Subcutaneous abdominal adipose tissue (tissue), 5 donors: Measurements from ENCODE around the gene HSP90AB1.
A peak's percentile ranks its signal among the peaks of the same experiment; 100 is the strongest.

Source experiments
- H3K27ac ChIP-seq: one replicate; pipeline ENCODE4 v1.7.0; 2013; ENCODE audit warnings: low read depth, mild to moderate bottlenecking, inconsistent platforms, low read length, moderate library complexity
- H3K27me3 ChIP-seq, 5 donors: one replicate each; pipeline ENCODE4 v1.7.0; 2013; ENCODE audit warnings: low read length in 5 of 5, inconsistent platforms in 1 of 5; ENCODE audit not compliant: control insufficient read depth in 5 of 5, insufficient read depth in 4 of 5
- H3K36me3 ChIP-seq, 5 donors: one replicate each; pipeline ENCODE4 v1.7.0; 2013; ENCODE audit warnings: low read length in 5 of 5; ENCODE audit not compliant: control insufficient read depth in 5 of 5, insufficient read depth in 5 of 5
- H3K4me1 ChIP-seq, 5 donors: one replicate each; pipeline ENCODE4 v1.7.0; 2013; ENCODE audit warnings: low read length in 5 of 5, mild to moderate bottlenecking in 3 of 5, moderate library complexity in 1 of 5; ENCODE audit not compliant: control insufficient read depth in 5 of 5, insufficient read depth in 5 of 5
- H3K4me3 ChIP-seq, 5 donors: one replicate each; pipeline ENCODE4 v1.7.0; 2013; ENCODE audit warnings: low read length in 5 of 5, low read depth in 1 of 5
- H3K9ac ChIP-seq, 5 donors: one replicate each; pipeline ENCODE4 v1.7.0; 2013; ENCODE audit warnings: low read length in 5 of 5, mild to moderate bottlenecking in 4 of 5, moderate library complexity in 3 of 5
- H3K9me3 ChIP-seq, 5 donors: one replicate each; pipeline ENCODE4 v1.7.0; 2013; ENCODE audit warnings: low read length in 5 of 5; ENCODE audit not compliant: control insufficient read depth in 5 of 5
- donor health status: healthy.
- donor health status: healthy.
- donor health status: healthy.
- donor health status: healthy.
- donor health status: healthy.

The HSP90AB1 gene

DNA sequence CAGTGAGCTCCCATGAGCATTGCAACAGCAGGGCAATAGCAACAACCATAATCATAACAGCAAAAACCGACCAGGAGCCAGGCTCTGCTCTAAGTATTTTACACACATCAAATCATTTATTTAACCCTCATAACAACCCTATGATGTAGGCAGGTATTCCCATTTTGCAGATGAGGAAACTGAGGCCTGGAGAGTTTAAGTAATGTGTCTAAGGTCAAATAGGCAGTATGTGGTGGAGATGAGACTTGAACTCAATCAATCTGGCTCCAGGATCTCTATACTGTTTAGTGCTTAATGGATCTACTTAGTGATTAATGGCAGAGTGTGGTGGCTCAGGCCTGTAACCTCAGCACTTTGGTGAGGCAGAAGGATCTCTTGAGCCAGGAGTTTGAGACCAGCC lies 26.7 kb downstream of the HSP90AB1 start:
- Histone ChIP-seq H3K4me1 (peaks cover 0 to 20% (median 7%) of the 10 kb centered on the region in 5 donors), H3K27ac (no peak overlapping the region), H3K9me3 (no peaks in the 10 kb centered on the region), H3K4me3 (no peak overlapping the region), H3K36me3 (no peaks in the 10 kb centered on the region), H3K9ac (no peak overlapping the region), H3K27me3 (peaks cover 57 to 77% (median 60%) of the 10 kb centered on the region in 5 donors)

DNA sequence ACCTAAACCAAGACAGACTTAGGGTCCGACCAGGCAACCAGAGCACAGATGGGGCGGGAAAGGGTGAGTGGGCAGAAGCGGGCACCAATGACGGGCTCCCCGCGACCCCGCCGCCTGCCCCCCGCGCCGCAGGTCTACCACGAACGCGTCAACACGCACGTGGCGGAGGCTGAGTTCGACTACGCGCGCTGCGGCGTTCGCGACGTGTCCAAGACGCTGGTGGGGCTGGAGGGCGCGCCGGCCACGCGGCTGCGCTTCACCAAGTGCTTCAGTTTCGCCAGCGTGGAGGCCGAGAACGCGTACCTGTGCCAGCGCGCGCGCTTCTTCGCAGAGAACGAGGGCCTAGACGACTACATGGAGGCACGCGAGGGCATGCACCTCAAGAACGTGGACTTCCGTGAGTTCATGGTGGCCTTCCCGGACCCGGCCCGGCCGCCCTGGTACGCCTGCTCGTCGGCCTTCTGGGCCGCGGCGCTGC lies 28.4 kb downstream of the HSP90AB1 start:
- Histone ChIP-seq H3K27me3 (peaks cover 44 to 70% (median 60%) of the 10 kb centered on the region in 5 donors), H3K4me3 (peak overlapping the region in 3 of 5 donors; percentile 22 to 56 (median 43)), H3K36me3 (no peaks in the 10 kb centered on the region), H3K9me3 (no peaks in the 10 kb centered on the region), H3K9ac (no peak overlapping the region), H3K4me1 (peaks cover 0 to 17% (median 7%) of the 10 kb centered on the region in 5 donors), H3K27ac (no peak overlapping the region)

DNA sequence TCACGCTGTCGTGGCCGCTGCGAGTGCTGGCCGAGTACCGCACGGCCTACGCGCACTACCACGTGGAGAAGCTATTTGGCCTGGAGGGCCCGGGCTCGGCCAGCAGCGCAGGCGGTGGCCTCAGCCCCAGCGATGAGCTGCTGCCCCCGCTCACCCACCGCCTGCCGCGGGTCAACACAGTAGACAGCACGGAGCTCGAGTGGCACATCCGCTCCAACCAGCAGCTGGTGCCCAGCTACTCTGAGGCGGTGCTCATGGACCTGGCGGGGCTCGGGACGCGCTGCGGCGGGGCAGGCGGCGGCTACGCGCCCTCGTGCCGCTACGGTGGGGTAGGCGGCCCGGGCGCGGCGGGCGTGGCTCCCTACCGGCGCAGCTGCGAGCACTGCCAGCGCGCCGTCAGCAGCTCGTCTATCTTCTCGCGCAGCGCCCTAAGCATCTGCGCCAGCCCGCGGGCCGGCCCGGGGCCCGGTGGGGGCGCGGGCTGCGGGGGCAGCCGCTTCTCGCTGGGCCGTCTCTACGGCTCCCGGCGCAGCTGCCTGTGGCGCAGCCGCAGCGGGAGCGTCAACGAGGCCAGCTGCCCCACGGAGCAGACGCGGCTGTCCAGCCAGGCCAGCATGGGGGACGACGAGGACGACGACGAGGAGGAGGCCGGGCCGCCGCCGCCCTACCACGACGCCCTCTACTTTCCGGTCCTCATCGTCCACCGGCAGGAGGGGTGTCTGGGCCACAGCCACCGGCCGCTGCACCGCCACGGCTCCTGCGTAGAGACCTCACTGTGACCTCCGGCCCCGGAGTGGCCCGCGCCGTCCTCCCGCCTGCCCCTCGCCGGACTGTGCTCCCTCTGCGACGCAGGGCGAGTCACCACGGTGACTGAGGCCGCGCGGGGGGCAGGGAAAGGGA lies 29.1 kb downstream of the HSP90AB1 start:
- peaks cover 44 to 69% (median 59%) of the 10 kb centered on the region in 5 donors for H3K27me3 ChIP-seq
- H3K9ac ChIP-seq, result no peak overlapping the region
- H3K36me3 ChIP-seq, result no peaks in the 10 kb centered on the region
- H3K4me1 ChIP-seq, result peaks cover 0 to 16% (median 7%) of the 10 kb centered on the region in 5 donors
- peak overlapping the region in 4 of 5 donors; percentile 22 to 56 (median 35) for H3K4me3 ChIP-seq
- H3K27ac ChIP-seq, result no peak overlapping the region
- no peaks in the 10 kb centered on the region for H3K9me3 ChIP-seq

DNA sequence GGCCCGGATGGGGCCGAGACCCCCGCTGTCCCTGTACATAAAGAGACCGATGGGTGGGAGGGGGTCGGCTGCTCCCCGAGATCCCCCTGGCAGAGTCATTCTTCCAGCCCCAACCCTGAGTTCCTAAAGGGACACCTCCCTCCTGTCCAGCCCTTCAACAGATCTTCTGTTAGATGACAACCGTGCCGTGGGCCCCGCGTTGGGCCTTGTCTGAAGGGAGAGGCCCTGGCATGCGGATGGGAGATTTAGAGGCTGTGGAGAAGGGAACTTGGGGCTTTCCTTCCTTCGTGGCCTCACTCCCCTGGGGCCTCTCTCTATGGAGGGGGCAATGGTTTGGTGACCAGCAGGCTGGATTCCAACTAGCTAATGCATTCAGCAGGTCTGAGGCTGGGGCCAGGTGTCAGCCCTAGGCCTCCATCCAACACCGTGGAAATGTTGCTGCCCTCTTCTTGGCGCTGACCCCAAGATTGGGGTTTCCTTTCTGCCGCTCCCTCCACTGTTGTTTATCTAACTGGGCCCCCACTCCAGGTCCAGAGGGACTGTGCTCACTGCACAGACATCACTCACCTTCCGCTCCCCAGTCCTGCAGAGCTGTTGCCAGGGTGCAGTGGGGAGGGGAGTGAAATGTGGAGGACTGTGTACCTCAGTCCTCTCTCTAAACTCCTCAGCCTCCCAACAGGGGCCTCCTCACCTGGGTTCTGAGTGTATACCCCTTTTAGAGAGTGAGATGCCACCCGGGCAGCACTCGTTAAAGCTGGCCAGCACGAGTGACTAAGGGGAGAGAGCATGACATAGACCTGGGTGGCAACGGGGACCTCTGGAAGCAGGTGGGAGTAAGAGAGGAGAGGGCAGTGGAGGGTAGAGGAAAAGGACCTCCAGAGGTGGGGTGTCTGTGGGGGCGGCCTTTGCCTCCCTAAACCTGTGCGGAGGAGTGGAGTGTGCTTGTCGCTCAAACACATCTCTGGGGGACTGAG lies 30.1 kb downstream of the HSP90AB1 start:
- H3K4me3 ChIP-seq, result peak overlapping the region in 1 of 5 donors; percentile 56
- no peak overlapping the region for H3K27ac ChIP-seq
- no peaks in the 10 kb centered on the region for H3K36me3 ChIP-seq
- no peaks in the 10 kb centered on the region for H3K9me3 ChIP-seq
- H3K4me1 ChIP-seq, result peaks cover 0 to 12% (median 7%) of the 10 kb centered on the region in 5 donors
- H3K27me3 ChIP-seq, result peaks cover 35 to 60% (median 50%) of the 10 kb centered on the region in 5 donors
- no peak overlapping the region for H3K9ac ChIP-seq

DNA sequence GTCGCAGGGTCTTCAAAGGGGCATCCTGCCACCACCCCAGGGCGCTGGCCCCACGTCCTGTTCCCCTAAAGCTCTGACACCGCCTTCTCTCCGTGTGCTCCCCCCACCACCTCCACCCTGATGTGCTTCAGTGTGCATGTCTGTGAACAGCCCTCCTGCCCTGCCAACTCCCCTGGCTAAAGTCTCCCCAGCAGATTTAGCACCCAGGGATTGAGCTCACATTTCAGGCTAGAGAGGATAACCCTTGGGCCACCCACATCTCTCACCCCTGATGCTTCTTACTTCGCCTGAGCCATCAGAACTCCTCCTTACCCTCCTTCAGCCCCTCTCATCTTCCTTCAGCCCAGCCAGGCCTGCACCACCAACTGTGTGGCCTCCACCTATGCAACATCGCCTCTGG lies 30.9 kb downstream of the HSP90AB1 start:
- H3K4me3 ChIP-seq, result no peak overlapping the region
- no peak overlapping the region for H3K27ac ChIP-seq
- H3K9me3 ChIP-seq, result no peaks in the 10 kb centered on the region
- H3K36me3 ChIP-seq, result no peaks in the 10 kb centered on the region
- H3K9ac ChIP-seq, result no peak overlapping the region
- peaks cover 27 to 51% (median 48%) of the 10 kb centered on the region in 5 donors for H3K27me3 ChIP-seq
- H3K4me1 ChIP-seq, result peaks cover 0 to 12% (median 7%) of the 10 kb centered on the region in 5 donors

DNA sequence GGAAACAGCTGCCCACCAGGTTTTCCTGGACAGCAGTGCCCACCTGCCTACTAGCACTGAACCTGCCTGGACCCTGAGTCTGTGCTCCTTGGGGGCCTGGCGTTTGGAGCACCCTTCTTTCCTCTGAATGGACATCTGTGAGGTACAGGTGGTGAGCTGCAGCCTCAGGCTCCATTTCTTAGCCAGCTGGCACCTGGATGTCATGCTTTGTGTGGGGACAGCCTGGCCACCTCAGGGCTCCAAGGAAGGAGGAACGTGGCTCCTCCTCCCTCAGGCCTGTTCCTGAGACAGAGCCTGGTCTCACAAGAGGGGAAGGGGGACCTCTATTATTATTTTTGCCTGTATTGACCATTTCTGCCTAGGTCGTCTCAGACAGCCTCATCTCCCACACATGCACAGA lies 31.4 kb downstream of the HSP90AB1 start:
- H3K4me1 ChIP-seq, result peaks cover 0 to 12% (median 7%) of the 10 kb centered on the region in 5 donors
- no peaks in the 10 kb centered on the region for H3K36me3 ChIP-seq
- H3K9me3 ChIP-seq, result no peaks in the 10 kb centered on the region
- H3K9ac ChIP-seq, result no peak overlapping the region
- H3K27me3 ChIP-seq, result peaks cover 21 to 46% (median 43%) of the 10 kb centered on the region in 5 donors
- H3K4me3 ChIP-seq, result no peak overlapping the region
- no peak overlapping the region for H3K27ac ChIP-seq

DNA sequence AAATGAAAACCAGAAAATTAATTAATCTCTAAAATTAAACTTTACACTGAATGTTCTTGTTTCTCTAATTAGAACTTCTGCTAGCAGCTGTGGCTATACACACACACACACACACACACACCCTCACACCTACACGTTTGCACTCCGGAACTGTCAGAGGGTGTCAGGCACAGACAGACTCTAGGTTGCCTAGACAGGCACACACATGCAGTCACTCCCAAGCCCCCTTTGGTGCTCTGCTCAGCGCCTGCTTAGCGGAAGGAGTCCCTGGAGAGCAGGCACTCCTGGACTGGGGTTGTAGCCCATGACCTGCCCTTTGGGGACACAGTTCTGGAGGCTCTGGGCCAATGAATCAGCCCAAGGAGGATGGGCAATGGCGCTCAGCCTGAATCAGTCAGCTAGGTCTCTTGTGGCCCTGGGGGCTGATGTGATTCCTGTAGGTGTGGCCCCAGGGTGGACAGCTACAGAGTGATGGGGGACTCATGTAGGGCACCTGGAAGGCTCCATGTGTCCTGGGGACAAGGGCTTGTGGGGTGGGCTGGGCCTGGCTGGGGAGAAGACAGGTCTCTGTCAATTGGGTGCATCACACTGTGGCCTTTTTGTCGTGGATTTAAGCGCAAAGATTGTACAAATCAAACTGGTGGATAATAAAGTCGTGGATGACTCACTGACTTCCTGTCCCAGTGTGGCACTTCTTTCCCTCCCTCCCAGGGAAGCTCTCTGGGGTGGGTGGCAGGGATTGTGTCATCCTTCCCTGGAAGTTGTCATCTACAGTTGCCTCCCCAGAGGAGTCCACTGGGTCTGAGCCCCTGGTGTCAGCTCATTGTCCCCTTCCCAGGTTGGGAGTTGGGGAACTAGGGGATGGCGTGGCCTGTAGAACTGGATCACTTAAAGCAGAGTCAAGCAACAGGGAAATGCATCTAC lies 32.1 kb downstream of the HSP90AB1 start:
- Histone ChIP-seq H3K4me3 (no peak overlapping the region), H3K27me3 (peaks cover 20 to 44% (median 38%) of the 10 kb centered on the region in 5 donors), H3K27ac (no peak overlapping the region), H3K9me3 (no peaks in the 10 kb centered on the region), H3K9ac (no peak overlapping the region), H3K36me3 (no peaks in the 10 kb centered on the region), H3K4me1 (peaks cover 0 to 12% (median 7%) of the 10 kb centered on the region in 5 donors)

DNA sequence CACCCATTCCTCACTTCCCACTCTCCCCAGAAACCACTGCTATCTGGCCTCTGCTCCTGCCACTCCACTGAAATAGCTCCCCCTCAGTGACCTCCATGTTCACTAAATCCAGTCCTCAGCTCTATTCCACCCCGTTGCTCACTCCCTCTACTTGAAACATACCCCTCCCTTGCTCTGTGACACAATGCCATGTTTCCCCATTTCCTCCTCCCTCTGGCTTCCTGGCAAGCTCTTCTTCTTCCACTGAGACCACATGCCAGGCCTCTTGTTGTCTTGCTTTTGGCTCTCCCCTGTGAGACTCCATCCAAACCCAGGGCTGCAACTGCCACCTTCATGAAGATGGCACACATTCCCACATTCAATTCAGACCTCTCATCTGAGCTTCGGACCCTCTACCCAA lies 37.2 kb downstream of the HSP90AB1 start:
- H3K4me3 ChIP-seq, result no peak overlapping the region
- H3K27ac ChIP-seq, result no peak overlapping the region
- H3K9ac ChIP-seq, result no peak overlapping the region
- H3K36me3 ChIP-seq, result no peaks in the 10 kb centered on the region
- H3K9me3 ChIP-seq, result no peaks in the 10 kb centered on the region
- peaks cover 10 to 29% (median 23%) of the 10 kb centered on the region in 5 donors for H3K27me3 ChIP-seq
- H3K4me1 ChIP-seq, result no peaks in the 10 kb centered on the region

DNA sequence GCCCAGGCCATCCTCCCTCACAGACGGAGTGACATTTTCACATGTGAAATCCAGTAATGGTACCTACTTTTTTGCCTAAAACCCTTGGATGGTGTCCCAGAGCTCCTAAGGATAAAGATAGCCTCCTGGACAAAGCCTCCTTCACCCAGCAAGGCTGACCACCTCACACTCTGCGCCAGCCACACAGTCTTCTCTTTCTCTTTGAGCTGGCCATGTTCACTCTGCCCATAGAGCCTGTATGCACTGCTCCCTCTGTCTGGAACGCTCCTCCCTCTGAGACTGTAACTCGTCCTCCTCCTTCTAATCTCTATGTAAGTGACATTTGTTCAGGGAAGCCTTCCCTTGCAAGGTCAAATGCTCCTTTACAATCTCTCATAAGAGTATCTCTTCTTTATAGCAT lies 38.0 kb downstream of the HSP90AB1 start:
- Histone ChIP-seq H3K9ac (no peak overlapping the region), H3K4me3 (no peak overlapping the region), H3K27me3 (peaks cover 15 to 31% (median 24%) of the 10 kb centered on the region in 5 donors), H3K9me3 (no peaks in the 10 kb centered on the region), H3K4me1 (no peaks in the 10 kb centered on the region), H3K36me3 (no peaks in the 10 kb centered on the region), H3K27ac (no peak overlapping the region)
